HG02981 (cell line): Measurements from ENCODE around the gene ZFYVE19.
"Not testable (repeated sequence)": the region's sequence is repeated elsewhere in the genome, so short reads cannot be mapped to it uniquely, and the experiment has no call there.

ENCODE experiments used
- ATAC-seq: cut with Tn5 transposase; IDR thresholded peaks from one replicate; pipeline ENCODE4 v1.9.1; 2021; ENCODE audit warnings: mild to moderate bottlenecking, moderate library complexity; ENCODE audit not compliant: unreplicated experiment

The ZFYVE19 gene

GRCh38 chr15:40845511-40846284 lies 38.8 kb downstream of the ZFYVE19 start:
- no peak for ATAC-seq

- ATAC-seq = no peak
Observed at GRCh38 chr15:40846841-40847222, 39.9 kb downstream of the ZFYVE19 start.

- no peak for ATAC-seq
Observed at GRCh38 chr15:40847223-40847961, 40.5 kb downstream of the ZFYVE19 start.

GRCh38 chr15:40850576-40851112 lies 43.8 kb downstream of the ZFYVE19 start:
- ATAC-seq = no peak

GRCh38 chr15:40852529-40852928 lies 45.6 kb downstream of the ZFYVE19 start:
- no peak for ATAC-seq

- no peak for ATAC-seq
Observed at GRCh38 chr15:40853241-40853890, 46.5 kb downstream of the ZFYVE19 start.

- no peak for ATAC-seq
Observed at GRCh38 chr15:40854161-40854560, 47.3 kb downstream of the ZFYVE19 start.

GRCh38 chr15:40855706-40856234 lies 48.9 kb downstream of the ZFYVE19 start:
- ATAC-seq = no peak

GRCh38 chr15:40856746-40857145 lies 49.9 kb downstream of the ZFYVE19 start:
- ATAC-seq = no peak

GRCh38 chr15:40857601-40858341 lies 50.9 kb downstream of the ZFYVE19 start:
- ATAC-seq = peak; percentile 61

- ATAC-seq = no peak
Observed at GRCh38 chr15:40858706-40859105, 51.8 kb downstream of the ZFYVE19 start.

- no peak for ATAC-seq
Observed at GRCh38 chr15:40859206-40859851, 52.4 kb downstream of the ZFYVE19 start.

GRCh38 chr15:40861147-40861546 lies 54.3 kb downstream of the ZFYVE19 start:
- ATAC-seq = not testable (repeated sequence)

- ATAC-seq = no peak
Observed at GRCh38 chr15:40863660-40864270, 56.9 kb downstream of the ZFYVE19 start.
